Spleen (tissue), 11 donors: ENCODE results near the gene HELZ2. TPM values are rescaled to one million over a fixed set of nuclear protein-coding genes. Genes with fewer than 3 reads are reported as not detected.

Source experiments
- DNase-seq: peaks from one replicate; pipeline ENCODE4 v3.0.0-alpha.2; 2020
- H3K27ac ChIP-seq, 8 donors: fragments of 200-600 bp; sonication (generic) in 7 of 8; 1 replicate in 4 of 8; 2 replicates in 4 of 8; pipeline versions ENCODE4 v1.5.0 to v1.8.0; 2016 to 2021; ENCODE audit warnings: inconsistent platforms in 4 of 8, mild to moderate bottlenecking in 4 of 8, moderate library complexity in 1 of 8
- H3K27me3 ChIP-seq, 7 donors: fragments of 200-600 bp; sonication (generic) in 6 of 7; replicated peaks in 1 of 7; 1 replicate in 4 of 7; 2 replicates in 3 of 7; pipeline versions ENCODE4 v1.5.0 to v1.8.0; 2016 to 2021; ENCODE audit warnings: inconsistent platforms in 3 of 7, mild to moderate bottlenecking in 1 of 7
- H3K36me3 ChIP-seq, 6 donors: fragments of 200-600 bp; sonication (generic) in 5 of 6; 1 replicate in 4 of 6; 2 replicates in 2 of 6; pipeline versions ENCODE4 v1.5.0 to v1.8.0; 2016 to 2021; ENCODE audit warnings: inconsistent platforms in 2 of 6
- H3K4me1 ChIP-seq, 6 donors: fragments of 200-600 bp; sonication (generic) in 5 of 6; 1 replicate in 3 of 6; 2 replicates in 3 of 6; pipeline versions ENCODE4 v1.5.0 to v1.8.0; 2016 to 2021; ENCODE audit warnings: inconsistent platforms in 3 of 6
- H3K4me3 ChIP-seq, 8 donors: fragments of 200-600 bp; sonication (generic) in 7 of 8; 1 replicate in 4 of 8; 2 replicates in 4 of 8; pipeline versions ENCODE4 v1.5.0 to v1.8.0; 2016 to 2021; ENCODE audit warnings: inconsistent platforms in 4 of 8, mild to moderate bottlenecking in 4 of 8, moderate library complexity in 2 of 8
- H3K9me3 ChIP-seq, 8 donors: fragments of 200-600 bp; sonication (generic) in 7 of 8; 1 replicate in 4 of 8; 2 replicates in 4 of 8; pipeline versions ENCODE4 v1.5.0 to v1.8.0; 2016 to 2021; ENCODE audit warnings: inconsistent platforms in 4 of 8
- POLR2A ChIP-seq, 3 donors: fragments of 450-650 bp; IDR thresholded peaks; one replicate each; pipeline ENCODE4 v1.5.1; 2017; ENCODE audit warnings: antibody characterized with exemption in 3 of 3, mild to moderate bottlenecking in 1 of 3
- POLR2AphosphoS5 ChIP-seq, 3 donors: sonication (generic); formaldehyde crosslinking; IDR thresholded peaks; one replicate each; pipeline ENCODE4 v1.5.1; 2017; ENCODE audit warnings: antibody characterized with exemption in 3 of 3
- WGBS, 5 donors: extraction: QIAGEN DNeasy Blood & Tissue Kit in 3 of 5; methylation state at CpG; one replicate each; pipeline versions ENCODE4 v1.1.5 to v1.1.7; 2013 to 2018; 5-methylcytosine and 5-hydroxymethylcytosine counted together
- intact Hi-C: fragments of 100-400 bp; cut with DNase I; formaldehyde crosslinking; loops from one replicate; pipeline ENCODE4 v1.15.0; 2023; ENCODE audit warnings: low total_unique reads
- polyA plus RNA-seq, 3 donors: library from polyadenylated mRNA; stranded (reverse); fragments of 200-250 nt; gene quantifications; one replicate each; pipeline ENCODE4 v1.2.1, GENCODE V29; 2013
- total RNA-seq, 7 donors: library from RNA; depleted of rRNA in 3 of 7; stranded (reverse); fragments of >200 nt in 3 of 7; fragmentation: NEBNext Ultra II Directional in 4 of 7; extraction: Animal tissue kit (Norgen Biotek cat#: 25700) in 4 of 7; gene quantifications; one replicate each; pipeline versions ENCODE4 v1.1.0 to v1.2.1, GENCODE V29; 2016 to 2021
- TF ChIP-seq, protein P1 (sequence below), 11 experiments: fragments of 200-600 bp in 7 of 11; fragments of 450-650 bp in 4 of 11; sonication (generic) in 4 of 11; IDR thresholded peaks in 8 of 11; conservative IDR thresholded peaks in 3 of 11; 1 replicate in 7 of 11; 2 replicates in 4 of 11; pipeline versions ENCODE4 v1.4.0 to v1.8.0; 2016 to 2021; ENCODE audit warnings: antibody characterized with exemption in 11 of 11, inconsistent platforms in 4 of 11, mild to moderate bottlenecking in 1 of 11
- donor health status: healthy with polysubstance abuse.
- donor health status: DM: no; HTN: no; CAD: no; lungs with moderate emphysema.
- donor health status: DM: no; HTN: no; CAD: no.
- donor health status: Bipolar disorder and iron deficiency.
- donor health status: healthy.
- donor health status: DM: no; HTN: no; CAD: no.
- donor health status: DM: yes; HTN: yes; CAD: no.

The HELZ2 gene
- total and polyA plus RNA-seq, 10 donors: 4.3 to 120 (median 62.6) TPM

DNA sequence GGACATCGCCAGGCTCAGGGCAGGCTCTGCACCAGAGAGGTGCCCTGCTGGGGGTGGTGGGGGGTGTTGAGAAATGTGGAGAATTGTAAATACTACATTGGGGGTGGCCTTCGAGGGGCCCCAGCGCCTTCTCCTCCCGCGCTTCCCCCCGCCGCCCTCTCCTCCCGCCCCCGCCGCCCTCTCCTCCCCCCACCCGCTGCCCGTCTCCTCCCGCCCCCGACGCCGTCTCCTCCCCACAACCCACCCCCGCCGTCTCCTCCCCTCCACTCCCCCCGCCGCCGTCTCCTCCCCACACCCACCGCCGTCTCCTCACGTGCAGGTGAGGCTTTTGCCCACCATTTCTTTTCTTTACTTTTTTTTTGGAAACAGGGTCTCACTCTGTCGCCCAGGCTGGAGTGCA lies 25.0 kb downstream of the HELZ2 start:
- Histone ChIP-seq H3K4me3 (no peak overlapping the region), H3K27ac (no peak overlapping the region), H3K4me1 (peaks cover 10 to 78% (median 50%) of the 10 kb centered on the region in 6 donors), H3K36me3 (no peaks in the 10 kb centered on the region), H3K27me3 (peaks cover 0 to 60% (median 9%) of the 10 kb centered on the region in 7 donors), H3K9me3 (no peaks in the 10 kb centered on the region)
- TF ChIP-seq, protein P1, sequence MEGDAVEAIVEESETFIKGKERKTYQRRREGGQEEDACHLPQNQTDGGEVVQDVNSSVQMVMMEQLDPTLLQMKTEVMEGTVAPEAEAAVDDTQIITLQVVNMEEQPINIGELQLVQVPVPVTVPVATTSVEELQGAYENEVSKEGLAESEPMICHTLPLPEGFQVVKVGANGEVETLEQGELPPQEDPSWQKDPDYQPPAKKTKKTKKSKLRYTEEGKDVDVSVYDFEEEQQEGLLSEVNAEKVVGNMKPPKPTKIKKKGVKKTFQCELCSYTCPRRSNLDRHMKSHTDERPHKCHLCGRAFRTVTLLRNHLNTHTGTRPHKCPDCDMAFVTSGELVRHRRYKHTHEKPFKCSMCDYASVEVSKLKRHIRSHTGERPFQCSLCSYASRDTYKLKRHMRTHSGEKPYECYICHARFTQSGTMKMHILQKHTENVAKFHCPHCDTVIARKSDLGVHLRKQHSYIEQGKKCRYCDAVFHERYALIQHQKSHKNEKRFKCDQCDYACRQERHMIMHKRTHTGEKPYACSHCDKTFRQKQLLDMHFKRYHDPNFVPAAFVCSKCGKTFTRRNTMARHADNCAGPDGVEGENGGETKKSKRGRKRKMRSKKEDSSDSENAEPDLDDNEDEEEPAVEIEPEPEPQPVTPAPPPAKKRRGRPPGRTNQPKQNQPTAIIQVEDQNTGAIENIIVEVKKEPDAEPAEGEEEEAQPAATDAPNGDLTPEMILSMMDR (IDR thresholded peaks at IDR 0.05 in 8 of 11, conservative IDR thresholded peaks at IDR 0.05 in 3 of 11): no peak
- TF ChIP-seq POLR2AphosphoS5 (IDR thresholded peaks at IDR 0.05) (no peak), POLR2A (IDR thresholded peaks at IDR 0.05) (no peak)
- 23 to 52% (median 36%) methylated on average over 4 to 17 of the region's 25 CpGs for WGBS, 5 donors
- intact Hi-C loops: no loop called here
- DNase-seq: no peak

DNA sequence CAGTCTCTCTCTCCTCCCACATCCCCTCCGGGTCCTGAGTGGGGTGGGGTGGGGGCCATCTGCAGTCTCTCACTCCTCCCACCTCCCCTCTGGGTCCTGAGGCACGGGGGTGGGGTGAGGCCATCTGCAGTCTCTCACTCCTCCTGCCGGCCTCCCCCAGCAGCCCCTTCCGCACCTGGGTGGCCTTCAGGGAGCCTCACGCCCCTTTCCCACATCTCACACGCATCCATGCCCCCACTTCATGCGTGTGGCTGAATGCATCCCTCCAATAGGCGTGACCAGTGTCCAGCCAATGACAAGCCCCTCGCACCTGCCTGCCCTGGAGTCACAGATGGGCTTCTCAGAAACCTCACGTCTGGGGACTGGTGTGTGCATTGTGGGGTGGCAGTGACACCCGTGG lies 25.5 kb downstream of the HELZ2 start:
- H3K27me3 ChIP-seq: peaks cover 0 to 56% (median 4%) of the 10 kb centered on the region in 7 donors
- 51 to 57% (median 55%) methylated on average over 9 to 11 of the region's 11 CpGs for WGBS, 5 donors

DNA sequence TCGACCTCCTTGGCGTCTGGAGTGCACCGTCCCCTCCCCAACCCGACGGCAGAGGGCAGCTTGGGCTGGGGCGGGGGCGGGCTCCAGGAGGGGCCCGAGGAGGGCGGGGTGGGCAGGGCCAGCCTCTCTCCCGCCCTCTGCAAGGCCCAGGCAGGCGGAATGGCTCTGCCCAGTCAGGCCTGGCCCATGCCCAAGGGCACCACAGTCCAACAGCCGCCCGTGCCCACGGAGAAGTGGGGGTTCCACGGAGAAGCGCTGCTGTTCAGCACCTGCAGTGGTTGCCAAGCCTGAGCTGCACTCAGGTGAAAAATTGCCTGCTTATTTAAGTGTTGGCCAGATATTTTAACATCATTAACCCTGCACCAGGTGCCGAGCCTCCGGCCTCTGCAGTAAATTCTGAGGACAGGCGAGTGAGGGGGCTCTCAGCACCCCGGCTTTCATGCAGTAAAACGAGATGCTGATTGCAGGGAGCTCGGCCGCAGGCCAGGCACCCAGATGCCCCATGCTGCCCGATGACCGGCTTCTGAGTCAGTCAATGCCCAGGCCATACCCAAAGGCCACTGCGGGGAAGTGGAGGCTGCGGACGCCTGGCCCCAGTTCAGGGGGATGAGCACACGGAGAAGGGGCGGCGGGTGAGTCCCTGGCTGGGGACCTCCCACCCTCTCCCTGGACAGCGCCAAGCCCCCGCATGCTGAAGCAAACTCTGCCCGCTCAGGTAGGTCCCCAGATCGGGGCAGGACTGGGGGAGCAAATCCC lies 26.1 kb downstream of the HELZ2 start, which contains the start of gene SRMS:
Gene SRMS (minus strand): TSS at position 25 of the 756 bp plus-strand sequence. CDS start 286 bp downstream, outside the sequence.
- Histone ChIP-seq H3K9me3 (no peaks in the 10 kb centered on the region), H3K27ac (no peak within 1 kb of the TSS), H3K36me3 (no peaks in the 10 kb centered on the region), H3K4me1 (peaks cover 12 to 78% (median 47%) of the 10 kb centered on the region in 6 donors), H3K27me3 (peaks cover 0 to 49% (median 4%) of the 10 kb centered on the region in 7 donors), H3K4me3 (peak within 1 kb of the TSS in 1 of 8 donors; percentile 3)
- intact Hi-C loops: no loop called here
- DNase-seq: no peak
- WGBS, 5 donors: 56 to 76% (median 61%) methylated on average over 20 to 35 of the region's 35 CpGs
- TF ChIP-seq POLR2AphosphoS5 (IDR thresholded peaks at IDR 0.05): no peak
- TF ChIP-seq, protein P1 (IDR thresholded peaks at IDR 0.05 in 8 of 11, conservative IDR thresholded peaks at IDR 0.05 in 3 of 11): no peak
- TF ChIP-seq POLR2A (IDR thresholded peaks at IDR 0.05): no peak

More for the DNA sequence above, 25.5 kb downstream of the HELZ2 start:
- intact Hi-C loops: no loop called here
- Histone ChIP-seq H3K36me3 (no peaks in the 10 kb centered on the region), H3K9me3 (no peaks in the 10 kb centered on the region), H3K4me3 (no peak overlapping the region), H3K27ac (no peak overlapping the region), H3K4me1 (peaks cover 10 to 78% (median 46%) of the 10 kb centered on the region in 6 donors)
- DNase-seq: no peak
- no peak for TF ChIP-seq POLR2A (IDR thresholded peaks at IDR 0.05)
- TF ChIP-seq POLR2AphosphoS5 (IDR thresholded peaks at IDR 0.05): no peak
- TF ChIP-seq, protein P1 (IDR thresholded peaks at IDR 0.05 in 8 of 11, conservative IDR thresholded peaks at IDR 0.05 in 3 of 11): no peak
